PC-9 (cell line): ENCODE results near the gene ATG16L1. TPM values are rescaled to one million over a fixed set of nuclear protein-coding genes. Genes with fewer than 3 reads are reported as not detected.

ENCODE experiments used
- BruUV-seq: library from RNA; stranded (reverse); fragments of 400-500 nt; replicated peaks from 2 replicates; lab custom pipeline; 2021; lab: Mats Ljungman, UMichigan
- CTCF ChIA-PET: fragments of 300-600 bp; sonication (Branson Sonifier 250); formaldehyde crosslinking; loops from one replicate; lab custom pipeline; 2022; ENCODE audit warnings: antibody characterized with exemption; lab: Charles Lee
- POLR2A ChIA-PET: fragments of 300-600 bp; sonication (Branson Sonifier 250); formaldehyde crosslinking; loops from one replicate; lab custom pipeline; 2022; ENCODE audit warnings: antibody characterized with exemption; ENCODE audit not compliant: unreplicated experiment; lab: Charles Lee
- DNase-seq, 2 experiments: peaks; one replicate each; pipeline versions ENCODE4 v3.0.0 to v3.0.0-alpha.2; 2015 to 2022; ENCODE audit warnings: mixed read lengths in 1 of 2
- H2AFZ ChIP-seq: fragments of 200-600 bp; sonication (generic); 2 replicates; pipeline ENCODE4 v1.8.1; 2017; ENCODE audit warnings: antibody characterized with exemption
- H3F3A ChIP-seq: fragments of 200-600 bp; sonication (generic); 2 replicates; pipeline ENCODE4 v1.8.1; 2017; ENCODE audit warnings: antibody characterized with exemption, mild to moderate bottlenecking, low read depth; ENCODE audit not compliant: insufficient read depth
- H3K27ac ChIP-seq: fragments of 200-600 bp; sonication (generic); 2 replicates; pipeline ENCODE4 v1.6.1; 2016; ENCODE audit warnings: mixed run types
- H3K27me3 ChIP-seq: fragments of 200-600 bp; sonication (generic); 2 replicates; pipeline ENCODE4 v1.6.1; 2016; ENCODE audit warnings: low read depth, mixed run types; ENCODE audit not compliant: insufficient read depth
- H3K36me3 ChIP-seq: fragments of 200-600 bp; sonication (generic); 2 replicates; pipeline ENCODE4 v1.6.1; 2016; ENCODE audit warnings: low read depth, mixed run types
- H3K4me1 ChIP-seq: fragments of 200-600 bp; sonication (generic); replicated peaks from 2 replicates; pipeline ENCODE4 v1.6.1; 2016; ENCODE audit warnings: mixed run types; ENCODE audit not compliant: insufficient read depth
- H3K4me2 ChIP-seq: fragments of 200-600 bp; sonication (generic); 2 replicates; pipeline ENCODE4 v1.6.1; 2017; ENCODE audit warnings: mixed run types
- H3K4me3 ChIP-seq: fragments of 200-600 bp; sonication (generic); 2 replicates; pipeline ENCODE4 v1.6.1; 2016; ENCODE audit warnings: mixed run types
- H3K79me2 ChIP-seq: fragments of 200-600 bp; sonication (generic); 2 replicates; pipeline ENCODE4 v1.6.1; 2017; ENCODE audit warnings: low read depth, mixed run types
- H3K9me2 ChIP-seq: fragments of 200-600 bp; sonication (generic); 2 replicates; pipeline ENCODE4 v1.8.1; 2017; ENCODE audit warnings: mild to moderate bottlenecking; ENCODE audit not compliant: insufficient read depth
- H3K9me3 ChIP-seq: fragments of 200-600 bp; sonication (generic); 2 replicates; pipeline ENCODE4 v1.8.1; 2016; ENCODE audit warnings: low read depth; ENCODE audit not compliant: insufficient read depth
- H4K20me1 ChIP-seq: fragments of 200-600 bp; sonication (generic); 2 replicates; pipeline ENCODE4 v1.8.1; 2017; ENCODE audit not compliant: insufficient read depth
- EZH2 ChIP-seq: fragments of 200-600 bp; sonication (generic); IDR thresholded peaks from 2 replicates; pipeline ENCODE4 v1.8.0; 2017; ENCODE audit warnings: antibody characterized with exemption, low read depth
- intact Hi-C: fragments of 100-400 bp; cut with micrococcal nuclease; formaldehyde crosslinking; loops from one replicate; pipeline ENCODE4 v1.10.0; 2022; ENCODE audit not compliant: unreplicated experiment
- total RNA-seq: library from RNA; stranded (reverse); gene quantifications from 2 replicates; pipeline ENCODE4 v1.2.3, GENCODE V29; 2021
- TF ChIP-seq, protein P1 (sequence below): fragments of 200-600 bp; sonication (generic); conservative IDR thresholded peaks from 2 replicates; pipeline ENCODE4 v1.6.1; 2017; ENCODE audit warnings: mixed run types, antibody characterized with exemption, mild to moderate bottlenecking, moderate library complexity

The ATG16L1 gene
- total RNA-seq, 1 experiment from 2014 or later, result 55.7 TPM

DNA sequence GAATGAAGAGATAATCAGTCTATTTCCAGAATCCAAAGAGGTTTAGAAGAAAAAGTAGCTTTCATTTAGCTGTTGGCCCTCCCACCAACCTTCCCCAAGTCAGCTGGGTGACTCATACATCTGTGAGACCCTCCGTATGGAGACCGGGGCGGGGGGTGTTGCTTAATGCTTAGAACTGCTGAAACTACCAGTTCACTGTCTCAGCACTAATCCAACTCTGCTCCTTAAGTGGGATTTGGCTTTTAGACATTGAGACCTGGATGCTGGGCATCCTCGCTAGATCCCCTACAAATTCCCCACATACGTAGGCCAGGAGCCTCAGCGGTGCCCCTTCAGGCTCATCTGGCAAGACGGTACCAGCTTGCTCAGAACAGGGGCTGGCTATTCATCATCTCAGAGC, 56.1 kb downstream of the ATG16L1 start, which contains the start of gene SAG:
Gene SAG, plus strand, starts transcription at position 252 of the 400 bp plus-strand sequence. CDS start 1,374 bp downstream, outside the sequence.
- no peak for DNase-seq
- CTCF ChIA-PET, result no interaction called here
- no peaks in the 10 kb centered on the region for H3K9me3 ChIP-seq
- POLR2A ChIA-PET, result no interaction called here
- H3F3A ChIP-seq, result no peaks in the 10 kb centered on the region; the same call in 1 of the 2 replicates
- TF ChIP-seq EZH2, result no peak
- TF ChIP-seq, protein P1, sequence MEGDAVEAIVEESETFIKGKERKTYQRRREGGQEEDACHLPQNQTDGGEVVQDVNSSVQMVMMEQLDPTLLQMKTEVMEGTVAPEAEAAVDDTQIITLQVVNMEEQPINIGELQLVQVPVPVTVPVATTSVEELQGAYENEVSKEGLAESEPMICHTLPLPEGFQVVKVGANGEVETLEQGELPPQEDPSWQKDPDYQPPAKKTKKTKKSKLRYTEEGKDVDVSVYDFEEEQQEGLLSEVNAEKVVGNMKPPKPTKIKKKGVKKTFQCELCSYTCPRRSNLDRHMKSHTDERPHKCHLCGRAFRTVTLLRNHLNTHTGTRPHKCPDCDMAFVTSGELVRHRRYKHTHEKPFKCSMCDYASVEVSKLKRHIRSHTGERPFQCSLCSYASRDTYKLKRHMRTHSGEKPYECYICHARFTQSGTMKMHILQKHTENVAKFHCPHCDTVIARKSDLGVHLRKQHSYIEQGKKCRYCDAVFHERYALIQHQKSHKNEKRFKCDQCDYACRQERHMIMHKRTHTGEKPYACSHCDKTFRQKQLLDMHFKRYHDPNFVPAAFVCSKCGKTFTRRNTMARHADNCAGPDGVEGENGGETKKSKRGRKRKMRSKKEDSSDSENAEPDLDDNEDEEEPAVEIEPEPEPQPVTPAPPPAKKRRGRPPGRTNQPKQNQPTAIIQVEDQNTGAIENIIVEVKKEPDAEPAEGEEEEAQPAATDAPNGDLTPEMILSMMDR, result no peak
- H3K9me2 ChIP-seq, result no peaks in the 10 kb centered on the region
- no peak within 1 kb of the TSS for H3K4me2 ChIP-seq
- H3K36me3 ChIP-seq, result no peaks in the 10 kb centered on the region
- no peak within 1 kb of the TSS for H3K27ac ChIP-seq
- no peaks in the 10 kb centered on the region for H3K27me3 ChIP-seq
- no peak within 1 kb of the TSS for H2AFZ ChIP-seq
- H3K4me1 ChIP-seq, result no peaks in the 10 kb centered on the region
- BruUV-seq, result no TSS peak
- H3K4me3 ChIP-seq, result no peak within 1 kb of the TSS
- H4K20me1 ChIP-seq, result no peaks in the 10 kb centered on the region
- H3K79me2 ChIP-seq, result no peaks in the 10 kb centered on the region
- intact Hi-C loops, result no loop called here

DNA sequence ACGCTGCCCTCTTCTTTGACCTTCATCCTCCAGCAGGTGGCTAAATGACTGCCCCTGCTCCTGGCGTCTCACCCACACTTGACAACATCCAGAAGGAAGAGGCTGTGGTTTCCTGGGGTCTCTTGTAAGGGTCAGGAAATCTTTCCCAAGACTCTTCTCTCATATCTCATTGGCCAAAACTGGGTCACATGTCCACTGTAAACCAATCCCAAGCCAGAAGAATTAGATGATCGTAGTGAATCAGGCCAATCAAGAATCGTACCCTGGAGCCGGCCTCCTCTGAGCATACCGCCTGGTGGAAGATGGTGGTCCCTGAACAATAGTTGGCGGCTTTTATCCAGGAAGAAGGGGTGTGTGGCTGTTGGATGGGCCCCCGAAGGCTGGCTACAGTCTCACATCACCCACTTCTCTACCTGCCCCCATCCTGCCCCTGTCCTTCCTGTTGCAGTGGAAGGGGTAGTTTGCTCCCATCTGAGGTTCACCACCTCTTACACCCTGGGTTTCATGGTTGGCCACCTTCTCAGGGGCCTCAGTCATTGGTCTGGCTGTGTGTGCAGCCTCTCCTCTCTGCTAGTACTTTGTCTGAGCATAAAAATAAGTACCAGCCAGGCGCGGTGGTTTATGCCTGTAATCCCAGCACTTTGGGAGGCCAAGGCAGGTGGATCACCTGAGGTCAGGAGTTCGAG, 59.9 kb downstream of the ATG16L1 start:
- H4K20me1 ChIP-seq, result no peaks in the 10 kb centered on the region
- no peaks in the 10 kb centered on the region for H3K79me2 ChIP-seq
- H3K4me3 ChIP-seq, result no peak overlapping the region
- DNase-seq, result no peak
- no peaks in the 10 kb centered on the region for H3K4me1 ChIP-seq
- H3K4me2 ChIP-seq, result no peak overlapping the region
- no peak overlapping the region for H3K27ac ChIP-seq
- ChIA-PET POLR2A (no interaction called here), CTCF (no interaction called here)
- no peaks in the 10 kb centered on the region for H3K9me2 ChIP-seq
- BruUV-seq, result no TSS peak
- H3K36me3 ChIP-seq, result no peaks in the 10 kb centered on the region
- H3K9me3 ChIP-seq, result no peaks in the 10 kb centered on the region
- H2AFZ ChIP-seq, result no peak overlapping the region
- TF ChIP-seq, protein P1, result no peak
- TF ChIP-seq EZH2, result no peak
- intact Hi-C loops, result no loop called here
- H3K27me3 ChIP-seq, result no peaks in the 10 kb centered on the region
- no peaks in the 10 kb centered on the region; the same call in 1 of the 2 replicates for H3F3A ChIP-seq

DNA sequence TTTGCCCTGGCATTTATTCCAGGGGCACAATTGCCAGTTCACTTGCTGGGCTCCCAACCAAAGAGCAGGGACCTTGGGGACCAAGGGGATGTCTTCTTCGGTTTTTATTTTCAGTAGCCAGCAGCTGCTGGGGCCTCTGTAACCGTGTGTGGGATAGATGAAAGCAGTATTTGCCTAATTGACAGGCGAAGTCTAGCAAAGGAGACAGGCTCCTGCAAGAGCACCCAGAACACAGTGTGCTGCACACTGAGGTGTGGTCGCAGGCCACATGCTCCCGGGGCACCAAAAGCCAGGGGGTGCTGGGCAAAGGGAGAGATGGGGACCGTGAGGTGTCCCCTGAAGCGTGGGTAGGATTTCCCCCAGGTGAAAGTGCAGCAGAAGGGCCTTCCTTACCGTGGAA, 61.4 kb downstream of the ATG16L1 start:
- Histone ChIP-seq H3K27ac (no peak overlapping the region), H3K4me2 (no peak overlapping the region), H3K79me2 (no peaks in the 10 kb centered on the region), H3K4me3 (no peak overlapping the region), H3K9me2 (no peaks in the 10 kb centered on the region), H3K4me1 (no peaks in the 10 kb centered on the region), H3K27me3 (no peaks in the 10 kb centered on the region), H3K36me3 (no peaks in the 10 kb centered on the region), H3K9me3 (no peaks in the 10 kb centered on the region), H3F3A (no peaks in the 10 kb centered on the region; the same call in 1 of the 2 replicates), H2AFZ (no peak overlapping the region), H4K20me1 (no peaks in the 10 kb centered on the region)
- DNase-seq, result no peak
- TF ChIP-seq EZH2, result no peak
- TF ChIP-seq, protein P1, result no peak
- ChIA-PET CTCF (interaction anchor here (0.5 to 0.7 kb wide), 3 partner anchors 88 to 551 kb away, joined by 4 to 11 read pairs (median 8); no protein-coding TSS in a partner anchor), POLR2A (no interaction called here)
- intact Hi-C loops, result no loop called here
- no TSS peak for BruUV-seq
